HepG2 (cell line): Measurements from ENCODE around the gene GARIN5A. TPM values are rescaled to one million over a fixed set of nuclear protein-coding genes. Genes with fewer than 3 reads are reported as not detected.

ENCODE experiments used
- ATAC-seq: fragments of 200-7000 bp; cut with Tn5 transposase; 3 replicates; pipeline ENCODE4 v1.9.1; 2020; ENCODE audit warnings: mild to moderate bottlenecking, moderate library complexity
- BruUV-seq: library from RNA; stranded (reverse); fragments of 400-500 nt; replicated peaks from 2 replicates; lab custom pipeline; 2021; lab: Mats Ljungman, UMichigan
- CTCF ChIA-PET: fragments of 300-600 bp; formaldehyde crosslinking; extraction: SDS; loops from one replicate; lab custom pipeline; 2021; ENCODE audit warnings: low total read pairs, inconsistent platforms, low intra/inter-chr PET ratio; lab: Yijun Ruan, JAX
- POLR2A ChIA-PET: fragments of 350-600 bp; sonication (Branson Sonifier 250); formaldehyde crosslinking; loops from one replicate; lab custom pipeline; 2020; ENCODE audit warnings: antibody characterized with exemption, inconsistent platforms; lab: Yijun Ruan, JAX
- DNase-seq: peaks from one replicate; pipeline ENCODE4 v3.0.0-alpha.2; 2015; ENCODE audit warnings: low spot score
- FAIRE-seq: peaks from 3 replicates; lab custom pipeline; 2011; peaks lifted over from hg19 to GRCh38; lab: Jason Lieb, UNC
- H2AFZ ChIP-seq: one replicate; pipeline ENCODE4 v1.6.1; 2011; ENCODE audit warnings: low read length, inconsistent platforms
- H3K27ac ChIP-seq: fragments of 300-600 bp; 3 replicates; pipeline ENCODE4 v1.8.0; 2011; ENCODE audit warnings: mixed run types, mild to moderate bottlenecking, mixed read lengths, low read length, inconsistent platforms; ENCODE audit not compliant: insufficient read depth; ENCODE audit errors: extremely low read length
- H3K27me3 ChIP-seq, 2 experiments: fragments of 200-600 bp in 1 of 2; 2 replicates in 1 of 2; 3 replicates in 1 of 2; pipeline versions ENCODE4 v1.6.0 to v1.8.0; 2011; ENCODE audit warnings: low read length in 2 of 2, mild to moderate bottlenecking in 2 of 2, moderate library complexity in 2 of 2, inconsistent platforms in 1 of 2; ENCODE audit not compliant: insufficient read depth in 2 of 2, control insufficient read depth in 1 of 2
- H3K36me3 ChIP-seq, 2 experiments: fragments of 200-600 bp in 1 of 2; replicated peaks in 1 of 2; 2 replicates in 1 of 2; 3 replicates in 1 of 2; pipeline versions ENCODE4 v1.5.1 to v1.8.0; 2011; ENCODE audit warnings: low read length in 2 of 2, inconsistent platforms in 1 of 2; ENCODE audit not compliant: insufficient read depth in 2 of 2, control insufficient read depth in 1 of 2
- H3K4me1 ChIP-seq: 2 replicates; pipeline ENCODE4 v1.5.1; 2012; ENCODE audit warnings: low read length, inconsistent platforms; ENCODE audit not compliant: insufficient read depth
- H3K4me2 ChIP-seq: 2 replicates; pipeline ENCODE4 v1.6.0; 2011; ENCODE audit warnings: low read depth, low read length, inconsistent platforms
- H3K4me3 ChIP-seq, 3 experiments: fragments of 200-600 bp in 1 of 3; sonication (generic), shearing (Covaris generic) in 1 of 3; replicated peaks in 1 of 3; 2 replicates each; pipeline ENCODE4 v1.5.1; 2011 to 2016; ENCODE audit warnings: low read length in 3 of 3, inconsistent platforms in 2 of 3, low read depth in 2 of 3, mild to moderate bottlenecking in 2 of 3, control low read depth in 1 of 3, mixed read lengths in 1 of 3; ENCODE audit not compliant: insufficient read depth in 1 of 3
- H3K79me2 ChIP-seq: one replicate; pipeline ENCODE4 v1.6.1; 2011; ENCODE audit warnings: low read length, inconsistent platforms; ENCODE audit not compliant: insufficient read depth
- H3K9ac ChIP-seq: 2 replicates; pipeline ENCODE4 v1.6.0; 2011; ENCODE audit warnings: mild to moderate bottlenecking, low read depth, low read length, inconsistent platforms; ENCODE audit not compliant: insufficient read depth
- H3K9me3 ChIP-seq: 2 replicates; pipeline ENCODE4 v1.5.1; 2012; ENCODE audit warnings: mild to moderate bottlenecking, low read length
- H4K20me1 ChIP-seq: 2 replicates; pipeline ENCODE4 v1.6.0; 2011; ENCODE audit warnings: inconsistent platforms, mild to moderate bottlenecking, low read length, moderate library complexity; ENCODE audit not compliant: insufficient read depth
- CENPX ChIP-seq: sonication (generic); formaldehyde crosslinking; IDR thresholded peaks from 2 replicates; pipeline ENCODE4 v1.9.0; 2021; ENCODE audit warnings: mild to moderate bottlenecking, missing genetic modification reagents, moderate library complexity
- FOSL2 ChIP-seq: sonication (generic); formaldehyde crosslinking; IDR thresholded peaks from 2 replicates; pipeline ENCODE4 v1.4.0; 2020; ENCODE audit warnings: missing genetic modification reagents
- FOXA3 ChIP-seq: IDR thresholded peaks from 2 replicates; pipeline ENCODE4 v1.6.1; 2016; ENCODE audit warnings: missing genetic modification reagents, missing compliant biosample characterization
- FOXK2 ChIP-seq: fragments of 450-650 bp; IDR thresholded peaks from 2 replicates; pipeline ENCODE4 v1.6.1; 2016
- GABPB1 ChIP-seq: IDR thresholded peaks from 2 replicates; pipeline ENCODE4 v1.6.1; 2016; ENCODE audit warnings: mild to moderate bottlenecking, missing genetic modification reagents, moderate library complexity, missing compliant biosample characterization
- GATAD1 ChIP-seq: IDR thresholded peaks from 2 replicates; pipeline ENCODE4 v1.6.1; 2016; ENCODE audit warnings: missing genetic modification reagents, missing compliant biosample characterization
- HDAC1 ChIP-seq: sonication (generic); formaldehyde crosslinking; IDR thresholded peaks from 2 replicates; pipeline ENCODE4 v1.5.1; 2020; ENCODE audit warnings: mild to moderate bottlenecking, missing genetic modification reagents
- HDAC2 ChIP-seq: sonication (generic); formaldehyde crosslinking; IDR thresholded peaks from 2 replicates; pipeline ENCODE4 v1.4.0; 2020; ENCODE audit warnings: missing genetic modification reagents
- HNF4A ChIP-seq: sonication (generic); formaldehyde crosslinking; IDR thresholded peaks from 2 replicates; pipeline ENCODE4 v1.4.0; 2020; ENCODE audit warnings: missing genetic modification reagents
- HNRNPK ChIP-seq: fragments of 200-400 bp; formaldehyde crosslinking; IDR thresholded peaks from 2 replicates; pipeline ENCODE4 v1.6.1; 2018; ENCODE audit warnings: low read length, low read depth, moderate library complexity, mild to moderate bottlenecking; ENCODE audit not compliant: poor library complexity, severe bottlenecking
- KDM5A ChIP-seq: fragments of 200-600 bp; sonication (generic); IDR thresholded peaks from 2 replicates; pipeline ENCODE4 v1.7.0; 2018; ENCODE audit warnings: antibody characterized with exemption, mild to moderate bottlenecking, low read length, borderline replicate concordance
- MAFF ChIP-seq: IDR thresholded peaks from 2 replicates; pipeline ENCODE4 v1.6.1; 2011; ENCODE audit warnings: low read depth, low read length, improper control_type of control experiment
- NR2F6 ChIP-seq, 2 experiments: IDR thresholded peaks; 2 replicates each; pipeline ENCODE4 v1.6.1; 2016; ENCODE audit warnings: antibody characterized with exemption in 1 of 2, mild to moderate bottlenecking in 1 of 2
- POLR2G ChIP-seq: fragments of 200-400 bp; formaldehyde crosslinking; IDR thresholded peaks from 2 replicates; pipeline ENCODE4 v1.6.1; 2018; ENCODE audit warnings: mild to moderate bottlenecking, low read depth, low read length, moderate library complexity
- RARA ChIP-seq: IDR thresholded peaks from 2 replicates; pipeline ENCODE4 v1.6.1; 2016; ENCODE audit warnings: missing genetic modification reagents, missing compliant biosample characterization
- TEAD3 ChIP-seq: optimal IDR thresholded peaks from 2 replicates; pipeline ENCODE3; 2016; ENCODE audit warnings: borderline replicate concordance
- ZFX ChIP-seq: sonication (generic); formaldehyde crosslinking; IDR thresholded peaks from 2 replicates; pipeline ENCODE4 v1.4.0; 2020; ENCODE audit warnings: mild to moderate bottlenecking, low read depth, missing genetic modification reagents, moderate library complexity
- ZKSCAN1 ChIP-seq: fragments of 150-350 bp; IDR thresholded peaks from 2 replicates; pipeline ENCODE4 v1.6.1; 2014; ENCODE audit warnings: low read length
- ZNF614 ChIP-seq: IDR thresholded peaks from 2 replicates; pipeline ENCODE4 v1.6.1; 2018; ENCODE audit warnings: missing biosample characterization, missing genetic modification reagents, inconsistent platforms, borderline replicate concordance
- WGBS: methylation state at CpG from one replicate; pipeline ENCODE4 v1.1.6; 2017; ENCODE audit warnings: low lambda C conversion rate; 5-methylcytosine and 5-hydroxymethylcytosine counted together
- in situ Hi-C: cut with HindIII; loops from 2 replicates; pipeline ENCODE4 v1.10.0; 2017; ENCODE audit warnings: low pct_unique_long_range_greater_than_20kb; ENCODE audit not compliant: extremely low pct_ligation_motif_present
- intact Hi-C: fragments of 100-400 bp; cut with micrococcal nuclease; formaldehyde crosslinking; loops from one replicate; pipeline ENCODE4 v1.10.0; 2022; ENCODE audit not compliant: unreplicated experiment
- polyA plus RNA-seq, 8 experiments: library from polyadenylated mRNA; depleted of rRNA in 3 of 8; stranded (reverse) in 7 of 8; unstranded in 1 of 8; fragments of >200 nt; fragmentation: Illumina TruSeq in 4 of 8; extraction: Trizol in 4 of 8; gene quantifications; 2 replicates each; pipeline versions ENCODE4 v1.2.1 to v1.2.3, GENCODE V29; 2011 to 2016; ENCODE audit warnings: low read depth in 4 of 8, missing spikeins in 1 of 8, mixed read lengths in 1 of 8; ENCODE audit not compliant: insufficient read depth in 1 of 8
- total RNA-seq, 5 experiments: library from RNA; depleted of rRNA; stranded (reverse); fragments of >200 nt; fragmentation: Illumina TruSeq; extraction: Trizol; gene quantifications; 2 replicates each; pipeline ENCODE4 v1.2.3, GENCODE V29; 2016; ENCODE audit warnings: low read depth in 1 of 5
- TF ChIP-seq, protein P1 (sequence below): sonication (generic); formaldehyde crosslinking; IDR thresholded peaks from 2 replicates; pipeline ENCODE4 v1.8.0; 2022; ENCODE audit warnings: mild to moderate bottlenecking, missing genetic modification reagents, borderline replicate concordance
- TF ChIP-seq, protein P2 (sequence below): sonication (generic); formaldehyde crosslinking; IDR thresholded peaks from 2 replicates; pipeline ENCODE4 v1.4.0; 2020; ENCODE audit warnings: mild to moderate bottlenecking, missing genetic modification reagents
- TF ChIP-seq, protein P3 (sequence below): IDR thresholded peaks from 2 replicates; pipeline ENCODE4 v1.6.1; 2016; ENCODE audit warnings: mild to moderate bottlenecking, missing biosample characterization, missing genetic modification reagents

Gene GARIN5A
- total and polyA plus RNA-seq, 2 of the 13 experiments (the other 11 are each of a cell fraction or from before 2014, with no cell fraction given), result not detected

DNA sequence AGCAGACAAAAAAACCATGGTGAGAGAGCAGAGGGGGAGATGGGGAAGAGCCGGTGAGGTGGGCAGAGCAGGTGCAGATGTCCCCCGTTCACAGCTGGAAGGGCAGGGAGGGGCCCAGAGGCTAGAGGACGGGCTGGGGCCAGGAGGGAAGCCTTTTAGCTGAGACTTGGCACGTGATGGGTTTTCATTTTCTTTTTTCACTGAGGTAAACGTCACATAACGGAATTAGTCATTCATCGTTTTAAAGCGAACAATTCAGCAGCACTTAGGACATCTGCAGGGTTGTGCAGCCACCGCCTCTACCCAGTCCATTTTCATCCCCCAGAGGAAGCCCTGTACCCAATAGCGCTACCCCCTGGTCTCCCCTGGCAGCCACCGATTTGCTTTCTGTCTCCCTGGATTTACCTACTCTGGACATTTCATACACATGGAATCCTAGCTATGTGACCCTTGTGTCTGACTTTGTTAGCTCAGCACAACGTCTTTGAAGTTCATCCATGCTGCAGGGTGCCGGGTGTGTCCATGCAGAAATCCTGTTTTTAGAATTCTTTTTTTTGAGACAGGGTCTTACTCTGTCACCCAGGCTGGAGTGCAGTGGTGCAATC lies 16.4 kb downstream of the GARIN5A start:
- Histone ChIP-seq H3K9ac (no peak overlapping the region), H3K9me3 (no peaks in the 10 kb centered on the region), H3K4me3 (no peak overlapping the region), H3K79me2 (no peaks in the 10 kb centered on the region), H3K27ac (no peak overlapping the region), H2AFZ (no peak overlapping the region), H3K4me2 (peak overlapping the region; percentile 29), H4K20me1 (no peaks in the 10 kb centered on the region), H3K36me3 (no peaks in the 10 kb centered on the region), H3K27me3 (peaks cover 0 to 7% of the 10 kb centered on the region in 2 experiments; a peak in 2 of 5 replicates), H3K4me1 (peaks cover 36% of the 10 kb centered on the region)
- in situ Hi-C loops (loop anchor here (10.0 kb wide), 1 partner anchor 85 kb away; the partner anchor contains the start of gene NR1H2), intact Hi-C loops (loop anchor here (1.0 kb wide), 1 partner anchor 92 kb away; no protein-coding TSS in a partner anchor)
- POLR2A ChIA-PET, result interaction anchor here (1.0 to 1.5 kb wide), 2 partner anchors 84 to 103 kb away, joined by 3 to 7 read pairs; partner anchors contain the start of gene NR1H2
- BruUV-seq, result no TSS peak
- 4% methylated on average over 7 of the region's 13 CpGs for WGBS
- CTCF ChIA-PET, result interaction anchor here (1.6 to 3.4 kb wide), 2 partner anchors 19 to 92 kb away, joined by 9 to 16 read pairs; no protein-coding TSS in a partner anchor
- FAIRE-seq (peak; percentile 64), DNase-seq (peak; percentile 91), ATAC-seq (peak; percentile 79)
- TF ChIP-seq GATAD1 (CRISPR knock-in tag) (no peak), ZKSCAN1 (no peak), KDM5A (no peak), FOXK2 (no peak), MAFF (peak; percentile 59), HNF4A (CRISPR knock-in tag) (peak; percentile 18; the same call in 1 of the 2 replicates), RARA (CRISPR knock-in tag) (peak; percentile 35; the same call in 1 of the 2 replicates), GABPB1 (CRISPR knock-in tag) (0 out of 2 replicates have a peak, but pooled peaks have one; percentile 1), NR2F6 (IDR thresholded peaks at IDR 0.05) (peak; percentile 83), NR2F6 (CRISPR knock-in tag; IDR thresholded peaks at IDR 0.05) (peak; percentile 95), ZFX (CRISPR knock-in tag) (no peak), TEAD3 (peak; percentile 99), HDAC1 (CRISPR knock-in tag) (0 out of 2 replicates have a peak, but pooled peaks have one; percentile 32), FOXA3 (peak; percentile 42; the same call in 1 of the 2 replicates), CENPX (CRISPR knock-in tag) (no peak), ZNF614 (CRISPR knock-in tag) (peak; percentile 33; the same call in 1 of the 2 replicates), HNRNPK (no peak), POLR2G (no peak), FOSL2 (CRISPR knock-in tag) (peak; percentile 57; the same call in 1 of the 2 replicates), HDAC2 (CRISPR knock-in tag) (0 out of 2 replicates have a peak, but pooled peaks have one; percentile 39)
- TF ChIP-seq, protein P1, sequence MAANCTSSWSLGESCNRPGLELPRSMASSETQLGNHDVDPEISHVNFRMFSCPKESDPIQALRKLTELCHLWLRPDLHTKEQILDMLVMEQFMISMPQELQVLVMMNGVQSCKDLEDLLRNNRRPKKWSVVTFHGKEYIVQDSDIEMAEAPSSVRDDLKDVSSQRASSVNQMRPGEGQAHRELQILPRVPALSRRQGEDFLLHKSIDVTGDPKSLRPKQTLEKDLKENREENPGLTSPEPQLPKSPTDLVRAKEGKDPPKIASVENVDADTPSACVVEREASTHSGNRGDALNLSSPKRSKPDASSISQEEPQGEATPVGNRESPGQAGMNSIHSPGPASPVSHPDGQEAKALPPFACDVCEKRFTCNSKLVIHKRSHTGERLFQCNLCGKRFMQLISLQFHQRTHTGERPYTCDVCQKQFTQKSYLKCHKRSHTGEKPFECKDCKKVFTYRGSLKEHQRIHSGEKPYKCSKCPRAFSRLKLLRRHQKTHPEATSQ (CRISPR knock-in tag), result no peak
- TF ChIP-seq, protein P2, sequence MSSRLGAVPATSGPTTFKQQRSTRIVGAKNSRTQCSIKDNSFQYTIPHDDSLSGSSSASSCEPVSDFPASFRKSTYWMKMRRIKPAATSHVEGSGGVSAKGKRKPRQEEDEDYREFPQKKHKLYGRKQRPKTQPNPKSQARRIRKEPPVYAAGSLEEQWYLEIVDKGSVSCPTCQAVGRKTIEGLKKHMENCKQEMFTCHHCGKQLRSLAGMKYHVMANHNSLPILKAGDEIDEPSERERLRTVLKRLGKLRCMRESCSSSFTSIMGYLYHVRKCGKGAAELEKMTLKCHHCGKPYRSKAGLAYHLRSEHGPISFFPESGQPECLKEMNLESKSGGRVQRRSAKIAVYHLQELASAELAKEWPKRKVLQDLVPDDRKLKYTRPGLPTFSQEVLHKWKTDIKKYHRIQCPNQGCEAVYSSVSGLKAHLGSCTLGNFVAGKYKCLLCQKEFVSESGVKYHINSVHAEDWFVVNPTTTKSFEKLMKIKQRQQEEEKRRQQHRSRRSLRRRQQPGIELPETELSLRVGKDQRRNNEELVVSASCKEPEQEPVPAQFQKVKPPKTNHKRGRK (CRISPR knock-in tag), result no peak
- TF ChIP-seq, protein P3, sequence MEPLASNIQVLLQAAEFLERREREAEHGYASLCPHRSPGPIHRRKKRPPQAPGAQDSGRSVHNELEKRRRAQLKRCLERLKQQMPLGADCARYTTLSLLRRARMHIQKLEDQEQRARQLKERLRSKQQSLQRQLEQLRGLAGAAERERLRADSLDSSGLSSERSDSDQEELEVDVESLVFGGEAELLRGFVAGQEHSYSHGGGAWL, result no peak
